ENCODE data around the gene TNNT1. TPM values are rescaled to one million over a fixed set of nuclear protein-coding genes. Genes with fewer than 3 reads are reported as not detected.

Gene TNNT1
- total and polyA plus RNA-seq, 2 donors (not counting 3 experiments of a cell fraction or from before 2014, with no cell fraction given) = 0.22 to 0.51 TPM

DNA sequence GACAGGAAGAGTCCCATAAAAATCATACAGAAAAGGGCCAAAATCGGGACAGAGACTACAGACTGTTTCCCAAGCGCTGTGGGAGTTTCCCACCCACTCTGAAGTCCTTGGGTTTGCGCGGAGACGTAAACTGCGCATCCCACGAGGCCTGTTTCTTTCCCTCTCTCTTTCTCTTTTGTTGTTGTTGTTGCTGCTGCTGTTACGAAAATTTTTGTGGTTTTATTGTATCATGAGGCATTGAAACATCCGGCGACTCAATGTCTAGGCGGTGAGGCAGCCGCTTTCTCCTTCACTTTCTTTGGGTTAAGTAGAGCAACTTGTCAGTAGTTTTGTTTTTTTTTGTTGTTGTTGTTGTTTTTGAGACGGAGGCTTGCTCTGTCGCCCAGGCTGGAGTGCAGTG lies 30.0 kb downstream of the TNNT1 start:
- H3K27me3 ChIP-seq (ENCODE audit: control insufficient read depth in 2 of 2, insufficient read depth in 2 of 2, low read length in 2 of 2) = peaks cover 0 to 3% of the 10 kb centered on the region in 2 experiments
- H3K4me2 ChIP-seq (ENCODE audit: insufficient read depth, low read length) = no peak overlapping the region
- H3K36me3 ChIP-seq (ENCODE audit: control insufficient read depth in 2 of 2, extremely low read depth in 1 of 2, insufficient read depth in 2 of 2, low read length in 2 of 2) = no peaks in the 10 kb centered on the region
- CTCF ChIA-PET = interaction anchor here (1.0 to 4.8 kb wide), 2 partner anchors 31 to 42 kb away, joined by 3 to 38 read pairs; no protein-coding TSS in a partner anchor
- no peaks in the 10 kb centered on the region for H3K9me1 ChIP-seq (replicated peaks; ENCODE audit: control insufficient read depth, extremely low read depth, insufficient read depth, low read length)
- BruUV-seq (replicated peaks) = no TSS peak
- H3K4me1 ChIP-seq (ENCODE audit: control insufficient read depth, extremely low read depth, insufficient read depth, low read length) = peaks cover 20% of the 10 kb centered on the region
- POLR2A ChIA-PET = no interaction called here
- dilution Hi-C loops (cut with MboI; ENCODE audit: extremely low pct_ligation_motif_present, low sequenced_read_pairs) (no loop called here), intact Hi-C loops (cut with micrococcal nuclease) (loop anchor here (5.0 kb wide), 1 partner anchor 657 kb away; the partner anchor contains the start of gene LENG9)
- TF ChIP-seq, protein P1, sequence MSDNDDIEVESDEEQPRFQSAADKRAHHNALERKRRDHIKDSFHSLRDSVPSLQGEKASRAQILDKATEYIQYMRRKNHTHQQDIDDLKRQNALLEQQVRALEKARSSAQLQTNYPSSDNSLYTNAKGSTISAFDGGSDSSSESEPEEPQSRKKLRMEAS (IDR thresholded peaks at IDR 0.05; ENCODE audit: insufficient read depth, insufficient read length) = no peak
- TF ChIP-seq POLR2A (IDR thresholded peaks at IDR 0.05; ENCODE audit: low read depth, low read length) (no peak), JUN (IDR thresholded peaks at IDR 0.05; ENCODE audit: borderline replicate concordance, insufficient read depth, insufficient read length, low read depth) (no peak), EZH2 (IDR thresholded peaks at IDR 0.05; ENCODE audit: borderline replicate concordance, low read depth, low read length, severe bottlenecking) (no peak), POLR2AphosphoS5 (IDR thresholded peaks at IDR 0.05; ENCODE audit: insufficient read depth, low read depth, low read length) (no peak), MYC (IDR thresholded peaks at IDR 0.05; ENCODE audit: low read depth, low read length) (no peak), FOS (IDR thresholded peaks at IDR 0.05; ENCODE audit: borderline replicate concordance, insufficient read depth, low read length) (no peak), GATA2 (IDR thresholded peaks at IDR 0.05; ENCODE audit: insufficient read depth, insufficient read length, low read depth, low read length) (no peak)
- TF ChIP-seq, protein P2, sequence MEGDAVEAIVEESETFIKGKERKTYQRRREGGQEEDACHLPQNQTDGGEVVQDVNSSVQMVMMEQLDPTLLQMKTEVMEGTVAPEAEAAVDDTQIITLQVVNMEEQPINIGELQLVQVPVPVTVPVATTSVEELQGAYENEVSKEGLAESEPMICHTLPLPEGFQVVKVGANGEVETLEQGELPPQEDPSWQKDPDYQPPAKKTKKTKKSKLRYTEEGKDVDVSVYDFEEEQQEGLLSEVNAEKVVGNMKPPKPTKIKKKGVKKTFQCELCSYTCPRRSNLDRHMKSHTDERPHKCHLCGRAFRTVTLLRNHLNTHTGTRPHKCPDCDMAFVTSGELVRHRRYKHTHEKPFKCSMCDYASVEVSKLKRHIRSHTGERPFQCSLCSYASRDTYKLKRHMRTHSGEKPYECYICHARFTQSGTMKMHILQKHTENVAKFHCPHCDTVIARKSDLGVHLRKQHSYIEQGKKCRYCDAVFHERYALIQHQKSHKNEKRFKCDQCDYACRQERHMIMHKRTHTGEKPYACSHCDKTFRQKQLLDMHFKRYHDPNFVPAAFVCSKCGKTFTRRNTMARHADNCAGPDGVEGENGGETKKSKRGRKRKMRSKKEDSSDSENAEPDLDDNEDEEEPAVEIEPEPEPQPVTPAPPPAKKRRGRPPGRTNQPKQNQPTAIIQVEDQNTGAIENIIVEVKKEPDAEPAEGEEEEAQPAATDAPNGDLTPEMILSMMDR (IDR thresholded peaks at IDR 0.05; ENCODE audit: extremely low read depth in 1 of 2, insufficient read depth in 1 of 2, low read depth in 1 of 2, low read length in 2 of 2) = no peak
- H3K9ac ChIP-seq (replicated peaks; ENCODE audit: extremely low read depth, insufficient read depth, low read length) = no peak overlapping the region
- no peaks in the 10 kb centered on the region for H3K9me3 ChIP-seq (replicated peaks; ENCODE audit: control insufficient read depth, insufficient read depth, low read length)
- peaks cover 30% of the 10 kb centered on the region for H3K79me2 ChIP-seq (ENCODE audit: control insufficient read depth, insufficient read depth, low read length)
- H3K27ac ChIP-seq (ENCODE audit: insufficient read depth, low read depth, low read length) = no peak overlapping the region
- no peak overlapping the region for H3K4me3 ChIP-seq (replicated peaks in 1 of 3; ENCODE audit: insufficient read depth in 1 of 3, low read depth in 1 of 3, low read length in 3 of 3)
- H2AFZ ChIP-seq (ENCODE audit: low read depth, low read length) = no peak overlapping the region
- no peak for DNase-seq (ENCODE audit: low read depth, low spot score)
- H4K20me1 ChIP-seq (replicated peaks; ENCODE audit: control insufficient read depth, extremely low read depth, insufficient read depth, low read length) = no peaks in the 10 kb centered on the region
- no peak for FAIRE-seq
